ENCODE data around the gene PURA. TPM values are rescaled to one million over a fixed set of nuclear protein-coding genes. Genes with fewer than 3 reads are reported as not detected.

The PURA gene
- total RNA-seq, 1 experiment from 2014 or later = 11.3 TPM

DNA sequence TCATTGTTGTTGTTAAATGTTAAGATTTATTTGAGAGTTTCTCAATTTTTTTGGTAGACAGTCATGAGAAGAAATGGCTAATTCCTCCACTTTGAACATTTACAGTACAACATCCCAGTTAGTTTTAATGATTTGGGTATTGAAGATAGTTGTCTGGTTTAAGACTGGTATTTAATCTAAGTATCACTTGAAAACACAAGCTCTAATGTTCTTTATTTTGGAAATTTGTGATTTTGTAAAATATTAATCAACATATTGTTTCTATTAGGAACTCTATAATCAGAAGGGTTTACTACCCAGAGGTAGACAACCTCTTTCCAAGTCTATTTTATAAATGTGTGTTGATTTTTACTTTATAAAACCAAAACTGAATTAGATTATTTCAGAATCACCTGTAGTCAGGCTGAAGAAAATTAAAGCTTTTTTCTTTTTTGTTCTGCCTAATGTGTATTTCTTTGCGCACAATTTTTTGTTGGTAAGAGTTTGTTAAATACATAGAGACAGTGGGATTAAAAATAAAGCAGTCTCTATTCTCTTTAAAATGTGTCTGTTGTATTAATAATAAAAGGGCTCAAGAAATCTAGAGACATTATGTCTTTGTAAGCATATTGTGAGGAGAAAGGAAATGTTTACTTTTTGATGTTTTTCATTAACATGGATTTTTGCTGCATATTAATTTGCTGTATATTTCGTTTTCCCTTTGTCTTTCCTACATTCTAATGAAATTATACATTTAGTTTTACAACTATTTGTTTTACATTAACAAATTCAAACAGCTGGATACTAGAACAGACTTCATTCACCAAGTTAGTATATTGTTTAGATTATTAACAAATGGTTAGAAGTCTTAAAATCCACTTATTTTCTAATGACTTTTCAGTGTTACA lies 3.9 kb upstream of the PURA start:
- no peak for DNase-seq (ENCODE audit: low spot score)

DNA sequence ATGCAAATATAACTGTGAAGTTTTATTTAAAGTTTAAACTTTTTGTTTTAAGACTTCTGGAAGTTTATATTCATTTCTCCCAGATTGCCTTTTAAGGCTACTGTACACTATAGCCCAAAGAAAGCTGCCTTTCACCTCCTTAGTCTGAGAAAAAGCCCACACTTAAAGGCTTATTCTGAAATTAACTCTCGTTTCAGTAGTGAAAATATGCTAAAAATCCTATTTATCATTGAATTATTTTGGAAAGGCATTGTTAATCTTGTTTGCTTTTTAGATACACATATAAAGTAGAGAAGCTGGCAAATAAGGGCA lies 3.3 kb upstream of the PURA start:
- no peak for DNase-seq (ENCODE audit: low spot score)

DNA sequence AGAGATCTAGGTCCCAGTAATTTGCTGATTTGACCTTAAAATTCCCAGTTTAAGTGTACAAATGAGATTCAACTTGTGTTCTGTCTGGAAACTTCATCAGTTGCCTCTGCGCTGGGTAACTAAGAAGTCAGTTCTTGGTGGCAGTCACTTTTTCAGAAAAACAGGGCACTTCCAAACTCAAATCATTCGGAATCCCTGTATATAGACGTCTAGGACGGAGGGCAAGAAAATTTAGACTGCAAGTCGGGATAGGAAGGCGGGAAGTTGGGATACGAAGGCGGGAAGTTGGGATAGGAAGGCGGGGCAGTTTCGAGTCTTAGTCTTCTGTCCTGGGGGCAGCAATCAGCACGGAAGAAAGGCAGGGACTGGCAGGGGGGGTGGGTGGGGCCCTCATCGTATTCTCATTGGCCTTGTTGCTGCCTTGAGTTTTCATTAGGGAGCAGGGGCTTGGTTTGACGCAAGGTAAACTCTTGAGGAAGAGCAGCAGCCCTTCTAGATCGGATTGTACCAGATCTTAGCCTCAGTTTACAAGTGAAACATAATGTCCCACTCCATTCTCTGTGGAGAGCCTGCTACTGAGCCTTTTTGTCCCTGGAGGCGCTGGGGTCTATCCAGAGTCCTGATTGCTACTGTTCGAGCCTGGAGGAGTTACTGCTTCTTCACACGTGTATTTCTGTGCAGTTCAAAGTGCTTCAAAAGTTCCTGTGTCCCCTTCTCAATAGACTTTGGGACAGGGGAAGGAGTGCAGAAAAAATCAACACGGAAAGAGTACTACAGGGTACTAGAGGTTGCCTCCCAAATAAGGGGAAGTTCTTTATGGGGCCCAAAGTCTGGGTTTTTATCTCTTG lies 2.7 kb upstream of the PURA start:
- no peak for DNase-seq (ENCODE audit: low spot score)

DNA sequence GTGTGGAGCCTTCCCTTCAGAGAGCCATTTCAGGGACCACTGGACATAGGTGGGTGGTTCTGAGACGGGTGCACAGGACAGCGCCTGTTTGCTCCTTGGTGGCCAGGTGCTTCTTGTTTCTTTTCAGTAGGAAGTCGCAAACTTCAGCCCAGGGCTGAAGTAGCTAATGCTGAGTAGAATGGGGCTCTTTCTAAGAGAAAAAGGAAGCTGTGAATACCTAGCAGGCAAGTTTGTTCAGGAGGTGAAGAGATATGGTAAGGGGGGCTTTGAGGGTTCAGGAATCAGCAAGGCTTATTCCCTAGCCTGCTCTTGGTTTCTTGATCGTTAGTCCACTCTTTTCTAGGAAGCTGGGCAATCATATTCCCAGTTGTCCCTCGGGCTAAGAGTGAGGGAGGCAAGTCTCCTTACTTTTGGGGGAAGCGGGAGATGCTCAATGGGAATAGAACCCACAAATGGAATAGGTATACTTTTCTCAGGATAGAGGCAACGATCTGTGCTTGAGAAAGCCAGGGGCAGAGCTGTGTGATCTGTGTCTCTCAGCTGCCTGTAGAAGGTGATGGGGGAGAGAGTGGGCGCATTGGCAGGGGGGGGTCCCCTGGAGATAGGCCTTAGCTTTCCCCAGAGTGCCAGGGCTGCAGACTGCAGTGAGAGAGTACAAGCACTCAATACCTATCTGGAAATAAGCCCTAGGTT lies 1.9 kb upstream of the PURA start:
- DNase-seq (ENCODE audit: low spot score) = no peak

DNA sequence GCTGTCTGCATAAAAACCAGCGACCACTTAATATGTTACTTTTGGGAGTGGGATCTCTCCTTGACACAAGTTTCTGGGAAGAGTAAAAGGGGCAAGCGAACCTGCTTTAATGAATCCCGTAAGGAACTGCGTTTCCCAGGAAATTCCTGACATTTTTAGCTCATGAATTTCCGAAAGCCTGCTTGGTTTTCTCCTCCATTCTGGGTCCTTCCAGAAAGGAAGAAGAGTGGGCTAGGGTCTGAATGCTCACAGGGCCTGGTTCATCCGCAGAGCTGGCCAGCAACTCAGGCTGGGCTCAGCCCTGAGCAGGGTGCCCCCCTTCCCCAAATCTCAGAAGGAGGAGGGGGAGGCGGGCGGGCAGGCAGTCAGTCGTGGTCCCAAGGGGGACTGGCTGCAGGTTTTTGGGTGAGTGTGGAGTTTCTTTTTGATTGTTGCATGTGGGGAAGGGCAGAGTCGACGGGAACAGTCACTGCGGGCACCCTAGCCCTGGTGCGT lies 1.2 kb upstream of the PURA start:
- no peak for DNase-seq (ENCODE audit: low spot score)

DNA sequence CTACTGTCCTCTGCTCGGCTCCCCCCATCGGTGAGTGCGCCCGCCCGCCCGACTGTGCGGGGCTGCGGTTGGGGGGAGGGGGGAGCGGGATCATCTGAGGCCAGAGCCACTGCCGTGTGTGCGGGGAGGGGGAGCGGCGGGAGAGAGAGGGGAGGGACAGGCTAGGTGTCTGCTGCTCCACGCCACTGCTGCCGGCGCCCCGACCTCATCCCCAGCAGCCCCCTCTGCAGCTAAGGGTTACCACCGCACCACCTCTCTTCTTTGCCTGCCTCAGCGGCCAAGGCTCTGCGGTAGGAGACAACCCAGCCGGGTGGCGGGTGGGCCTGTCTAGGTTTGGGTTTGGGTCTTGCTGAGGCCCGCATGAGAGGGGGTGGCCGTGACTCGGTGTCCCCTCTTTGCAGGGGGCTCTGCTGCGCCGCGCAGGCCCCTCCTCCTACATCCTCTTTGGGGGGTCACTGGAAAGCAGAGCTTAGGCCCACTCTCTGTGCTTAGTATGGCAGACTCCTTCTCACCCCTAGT lies 670 bp upstream of the PURA start:
- DNase-seq (ENCODE audit: low spot score) = no peak

DNA sequence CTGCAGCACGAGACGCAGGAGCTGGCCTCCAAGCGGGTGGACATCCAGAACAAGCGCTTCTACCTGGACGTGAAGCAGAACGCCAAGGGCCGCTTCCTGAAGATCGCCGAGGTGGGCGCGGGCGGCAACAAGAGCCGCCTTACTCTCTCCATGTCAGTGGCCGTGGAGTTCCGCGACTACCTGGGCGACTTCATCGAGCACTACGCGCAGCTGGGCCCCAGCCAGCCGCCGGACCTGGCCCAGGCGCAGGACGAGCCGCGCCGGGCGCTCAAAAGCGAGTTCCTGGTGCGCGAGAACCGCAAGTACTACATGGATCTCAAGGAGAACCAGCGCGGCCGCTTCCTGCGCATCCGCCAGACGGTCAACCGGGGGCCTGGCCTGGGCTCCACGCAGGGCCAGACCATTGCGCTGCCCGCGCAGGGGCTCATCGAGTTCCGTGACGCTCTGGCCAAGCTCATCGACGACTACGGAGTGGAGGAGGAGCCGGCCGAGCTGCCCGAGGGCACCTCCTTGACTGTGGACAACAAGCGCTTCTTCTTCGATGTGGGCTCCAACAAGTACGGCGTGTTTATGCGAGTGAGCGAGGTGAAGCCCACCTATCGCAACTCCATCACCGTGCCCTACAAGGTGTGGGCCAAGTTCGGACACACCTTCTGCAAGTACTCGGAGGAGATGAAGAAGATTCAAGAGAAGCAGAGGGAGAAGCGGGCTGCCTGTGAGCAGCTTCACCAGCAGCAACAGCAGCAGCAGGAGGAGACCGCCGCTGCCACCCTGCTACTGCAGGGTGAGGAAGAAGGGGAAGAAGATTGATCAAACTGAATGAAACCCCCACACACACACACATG lies 654 bp downstream of the PURA start:
- DNase-seq (ENCODE audit: low spot score) = peak; percentile 81

DNA sequence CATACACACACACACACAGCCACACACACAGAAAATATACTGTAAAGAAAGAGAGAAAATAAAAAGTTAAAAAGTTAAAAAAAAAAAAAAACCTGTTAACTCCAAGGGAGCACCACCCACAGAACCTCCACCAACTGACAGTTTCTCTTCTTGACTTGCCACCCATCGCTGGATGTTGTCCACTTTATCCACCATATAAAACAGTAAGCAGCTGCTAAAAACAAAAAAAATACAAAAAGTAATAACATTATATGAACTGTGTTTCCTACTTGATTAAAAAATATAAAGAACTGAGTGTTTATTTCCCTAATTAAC lies 1.2 kb downstream of the PURA start:
- DNase-seq (ENCODE audit: low spot score) = no peak

DNA sequence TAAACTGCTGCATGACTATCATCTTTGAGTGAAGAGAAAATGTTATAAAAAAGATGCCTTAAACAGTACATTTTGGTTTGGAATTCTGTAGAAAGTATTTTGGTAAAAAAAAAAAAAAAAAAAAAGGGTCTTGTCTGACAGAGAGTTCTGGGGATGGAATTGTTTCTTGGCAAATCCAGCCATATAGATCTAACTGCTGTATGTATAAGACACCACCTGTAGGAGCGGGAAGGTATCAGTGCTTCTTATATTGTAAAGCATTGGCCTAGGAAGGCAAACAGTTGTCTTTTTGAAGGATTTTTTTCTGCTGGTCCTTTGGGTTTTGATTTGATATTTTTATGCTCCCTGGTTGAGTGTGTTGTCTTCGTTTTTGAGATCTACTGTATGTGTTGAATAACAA lies 2.8 kb downstream of the PURA start:
- peak; percentile 36 for DNase-seq (ENCODE audit: low spot score)

DNA sequence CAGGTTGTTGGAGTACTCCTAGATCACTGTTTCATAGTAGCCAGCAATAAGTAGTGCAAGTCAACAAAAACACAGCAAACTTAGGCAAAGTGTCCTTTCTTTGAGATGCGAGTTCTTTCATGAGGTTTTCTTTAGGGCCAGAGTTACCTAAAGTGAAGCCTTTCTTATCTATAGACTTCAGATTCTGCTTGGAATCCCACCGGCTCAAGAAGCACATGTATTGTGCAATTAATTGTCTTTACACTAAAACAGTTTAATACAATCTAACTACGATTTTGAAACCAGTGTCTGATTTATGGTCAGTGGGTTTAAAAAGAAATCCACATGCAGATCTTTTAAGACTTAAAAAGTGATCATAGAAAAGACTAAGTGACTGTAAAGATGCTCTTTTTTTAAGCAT lies 3.6 kb downstream of the PURA start:
- DNase-seq (ENCODE audit: low spot score) = no peak

DNA sequence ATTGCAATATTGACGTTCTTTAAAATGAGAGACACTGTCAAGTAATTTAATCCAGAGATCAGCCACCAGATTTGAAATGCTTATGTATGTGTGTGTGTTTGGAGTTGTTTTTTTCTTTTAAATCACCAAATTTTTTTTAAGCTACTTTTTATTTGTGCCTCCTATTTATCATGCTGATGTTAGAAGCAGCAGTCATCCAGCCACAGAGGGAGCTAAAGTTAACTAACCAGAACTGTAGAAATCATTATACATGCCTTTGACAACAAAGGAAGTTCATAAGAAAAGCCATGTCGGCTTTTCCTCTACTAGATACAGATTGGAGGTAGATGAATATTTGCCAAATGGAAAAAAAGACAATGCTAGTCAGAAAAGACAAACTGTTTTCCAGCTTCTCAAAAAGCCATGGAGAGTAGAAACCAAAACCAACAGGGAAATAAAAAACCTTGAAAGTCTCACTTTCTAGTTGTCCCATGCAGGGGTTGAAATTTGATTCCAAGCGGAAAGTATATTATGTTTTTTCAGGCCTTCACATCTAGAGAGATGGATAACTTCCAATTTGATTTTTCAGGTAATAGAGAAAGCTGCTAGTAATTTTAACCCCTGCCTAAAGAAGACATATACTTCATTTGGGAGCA lies 4.5 kb downstream of the PURA start:
- DNase-seq (ENCODE audit: low spot score) = peak; percentile 36

DNA sequence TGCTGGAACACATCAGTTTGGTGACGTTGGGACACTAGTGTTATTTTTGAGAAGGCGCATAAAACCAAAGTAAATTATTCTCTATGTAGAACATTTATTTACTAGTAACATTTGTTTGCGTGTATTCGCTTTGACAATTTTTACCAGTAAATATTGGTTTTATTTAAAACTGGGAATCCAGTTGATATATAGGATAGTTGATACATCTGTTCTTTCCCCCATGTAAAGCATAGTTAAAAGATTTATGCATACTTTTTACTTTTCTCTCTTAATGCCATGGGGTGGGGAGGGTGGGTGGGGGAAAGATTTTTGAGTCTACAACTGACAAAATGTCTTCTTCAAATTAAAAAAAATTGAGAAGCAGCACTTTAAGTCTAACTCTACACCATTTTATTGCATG lies 11.7 kb downstream of the PURA start, which contains the start of gene IGIP:
Gene IGIP (plus strand): TSS at position 301 of the 400 bp plus-strand sequence. CDS start 2,540 bp downstream, outside the sequence.
- no peak for DNase-seq (ENCODE audit: low spot score)

DNA sequence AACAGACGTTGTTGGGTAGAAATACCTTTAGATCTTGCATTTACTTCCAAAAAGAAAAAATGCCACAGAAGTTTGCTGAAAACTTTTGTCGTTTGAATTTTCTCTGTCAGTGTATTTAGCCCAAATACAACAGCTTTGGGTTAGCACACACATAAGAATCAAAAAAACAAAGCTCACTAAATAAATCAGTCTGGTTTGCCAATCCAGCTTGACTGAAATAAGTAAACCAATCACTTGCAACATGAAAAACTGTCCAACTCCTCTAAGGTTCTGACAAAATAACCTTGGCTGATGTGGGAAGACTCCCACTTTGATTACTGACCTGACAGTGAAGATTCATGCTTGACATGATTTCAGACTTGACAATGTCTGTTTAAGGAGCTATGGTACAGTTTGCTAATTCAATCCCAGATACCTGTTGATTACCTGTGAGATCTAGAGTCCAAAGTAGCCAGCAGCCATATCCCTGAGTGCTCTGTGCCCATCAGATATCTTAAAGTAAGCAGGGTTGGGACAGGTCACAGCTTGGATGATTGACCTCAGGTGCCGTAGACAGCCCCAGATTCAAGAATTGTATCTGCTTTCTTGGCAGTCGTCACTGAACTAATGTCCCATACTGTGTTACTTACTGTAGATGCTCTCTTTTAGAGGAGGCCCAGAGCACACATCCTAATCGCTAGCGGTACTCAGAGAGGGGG lies 12.6 kb downstream of the PURA start:
- no peak for DNase-seq (ENCODE audit: low spot score)

DNA sequence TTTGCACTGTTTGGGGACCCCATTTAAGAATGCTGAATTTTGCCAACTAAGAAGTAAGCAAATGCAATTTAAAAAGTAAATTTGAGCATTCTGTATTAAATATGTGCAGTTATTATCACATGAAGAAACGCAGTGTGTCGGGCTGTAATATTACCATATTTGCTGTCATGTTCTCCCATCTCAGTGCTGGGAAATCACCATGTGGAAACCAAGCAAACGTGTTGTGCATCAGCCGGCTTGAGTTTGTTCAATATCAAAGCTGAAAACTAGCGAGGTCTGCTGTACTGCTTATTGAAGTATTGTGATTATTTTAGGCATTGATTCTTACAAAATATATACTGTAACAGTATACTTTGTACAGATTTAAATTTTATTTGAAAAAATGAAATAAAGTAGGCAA lies 14.5 kb downstream of the PURA start:
- no peak for DNase-seq (ENCODE audit: low spot score)

DNA sequence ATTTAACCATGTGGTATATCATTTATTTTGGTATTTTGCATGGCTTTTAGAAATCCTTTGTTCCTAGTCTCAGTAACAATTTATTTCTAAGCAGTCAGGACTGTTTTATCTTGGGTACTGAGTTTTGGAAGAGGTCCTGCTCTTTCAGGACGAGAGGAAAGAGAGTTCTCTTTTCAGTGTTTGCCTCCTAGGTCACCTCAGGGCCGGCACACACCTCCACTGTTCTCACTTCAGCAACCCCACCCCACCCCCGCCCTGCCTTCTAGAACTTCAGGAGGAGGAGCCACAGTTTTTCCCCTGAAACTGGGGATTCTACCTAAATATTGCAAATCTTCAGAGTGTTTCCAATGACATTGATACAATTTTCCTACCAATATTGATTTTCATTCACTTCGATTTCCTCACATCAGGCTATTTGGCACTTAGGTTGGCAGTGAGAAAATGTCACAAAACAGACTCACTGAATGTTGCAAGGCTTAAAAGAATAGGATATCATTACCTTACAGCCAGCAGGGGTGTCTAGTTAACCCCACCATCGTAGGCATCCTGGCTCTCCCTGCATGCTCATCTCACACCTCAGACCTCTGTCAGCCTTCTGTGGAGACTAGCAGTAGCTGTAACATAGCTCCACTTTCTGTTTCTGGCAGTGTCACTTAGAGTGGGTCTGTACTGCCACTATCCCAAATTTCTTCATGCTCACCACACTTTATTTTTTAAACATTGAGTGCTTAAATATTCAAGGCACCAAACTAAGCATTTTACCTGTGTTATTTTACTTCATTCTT lies 17.2 kb downstream of the PURA start:
- no peak for DNase-seq (ENCODE audit: low spot score)

DNA sequence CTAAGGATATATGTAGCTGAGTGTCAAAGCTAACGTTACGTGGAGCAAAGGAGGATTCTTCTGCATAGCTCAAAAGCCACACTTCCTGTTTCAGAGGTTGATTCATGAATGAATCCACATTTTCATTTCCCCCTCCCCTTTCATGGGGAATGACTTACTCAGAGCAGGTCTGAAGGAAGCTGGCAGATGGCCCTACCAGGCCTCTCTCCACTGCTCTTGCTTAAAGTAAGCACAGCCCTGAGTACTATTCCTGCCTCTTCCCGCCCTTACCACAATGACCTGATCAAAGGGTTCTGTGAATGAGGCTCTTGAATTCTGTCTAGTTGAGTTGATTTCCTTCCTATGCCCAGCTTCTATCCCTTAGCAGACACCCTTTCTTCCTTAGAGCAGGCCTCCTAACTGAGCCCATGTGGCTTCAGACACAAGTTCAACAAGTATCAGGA lies 18.1 kb downstream of the PURA start:
- DNase-seq (ENCODE audit: low spot score) = peak; percentile 41

DNA sequence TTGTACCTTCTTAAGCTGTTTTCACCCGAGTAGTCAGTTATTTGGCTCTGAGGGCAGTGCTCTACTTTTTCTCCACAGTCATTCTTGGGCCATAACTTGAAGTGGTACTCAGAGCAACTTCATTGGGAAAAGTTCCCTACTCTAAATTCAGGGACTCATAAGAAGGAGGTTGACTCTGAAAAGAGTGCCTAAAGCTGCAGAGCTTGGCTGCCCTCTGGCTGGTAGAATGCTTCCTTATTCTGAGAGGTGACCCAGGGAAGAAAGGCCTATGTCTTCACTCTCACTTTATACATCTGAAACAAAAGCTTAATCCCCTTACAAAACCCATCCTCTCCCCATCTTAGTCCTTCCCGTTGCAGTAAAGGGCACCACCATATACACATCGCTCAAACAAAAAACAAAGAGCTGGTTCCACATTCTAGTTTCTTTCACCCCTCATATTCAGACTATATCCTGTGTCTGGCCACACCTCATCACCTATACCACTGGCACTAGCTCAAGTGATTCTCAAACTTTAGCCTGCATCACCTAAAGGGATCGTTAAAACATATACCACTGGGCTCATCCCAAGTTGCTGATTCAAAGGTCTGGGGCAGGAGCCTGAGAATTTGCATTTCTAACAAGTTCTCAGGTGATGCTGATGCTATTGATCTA lies 19.7 kb downstream of the PURA start:
- no peak for DNase-seq (ENCODE audit: low spot score)

DNA sequence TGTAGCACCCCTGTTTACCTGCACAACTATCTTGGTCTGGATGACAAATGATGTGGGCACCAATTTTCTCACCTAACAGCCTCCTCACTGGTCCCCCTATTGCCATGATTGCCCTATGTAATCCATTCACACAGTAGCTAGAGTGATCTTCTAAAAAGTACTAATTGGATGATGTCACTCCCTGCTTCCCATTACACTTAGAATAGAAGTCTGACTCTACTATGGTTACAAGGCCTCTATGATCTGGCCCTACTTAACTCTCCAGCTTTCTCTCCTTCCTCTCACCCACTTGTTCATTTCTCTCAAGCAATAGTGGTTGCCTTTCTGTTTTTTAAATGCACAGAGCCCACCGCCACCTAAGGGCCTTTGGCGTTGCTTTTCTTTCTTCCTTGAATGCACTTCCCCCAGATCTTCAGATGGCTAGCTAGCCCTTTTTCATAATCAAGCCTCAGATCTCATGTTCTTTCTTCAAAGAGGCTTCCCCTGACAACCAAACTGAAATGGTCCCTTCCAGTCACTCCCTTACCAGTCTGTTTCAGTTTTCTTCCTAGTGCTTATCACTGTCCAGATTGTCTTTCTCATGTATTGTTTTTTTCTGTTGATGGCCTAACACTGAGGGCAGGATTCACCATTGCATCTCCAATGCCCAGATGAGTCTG lies 20.5 kb downstream of the PURA start:
- no peak for DNase-seq (ENCODE audit: low spot score)
